Measurements from ENCODE around the gene TP53AIP1.

The TP53AIP1 gene

DNA sequence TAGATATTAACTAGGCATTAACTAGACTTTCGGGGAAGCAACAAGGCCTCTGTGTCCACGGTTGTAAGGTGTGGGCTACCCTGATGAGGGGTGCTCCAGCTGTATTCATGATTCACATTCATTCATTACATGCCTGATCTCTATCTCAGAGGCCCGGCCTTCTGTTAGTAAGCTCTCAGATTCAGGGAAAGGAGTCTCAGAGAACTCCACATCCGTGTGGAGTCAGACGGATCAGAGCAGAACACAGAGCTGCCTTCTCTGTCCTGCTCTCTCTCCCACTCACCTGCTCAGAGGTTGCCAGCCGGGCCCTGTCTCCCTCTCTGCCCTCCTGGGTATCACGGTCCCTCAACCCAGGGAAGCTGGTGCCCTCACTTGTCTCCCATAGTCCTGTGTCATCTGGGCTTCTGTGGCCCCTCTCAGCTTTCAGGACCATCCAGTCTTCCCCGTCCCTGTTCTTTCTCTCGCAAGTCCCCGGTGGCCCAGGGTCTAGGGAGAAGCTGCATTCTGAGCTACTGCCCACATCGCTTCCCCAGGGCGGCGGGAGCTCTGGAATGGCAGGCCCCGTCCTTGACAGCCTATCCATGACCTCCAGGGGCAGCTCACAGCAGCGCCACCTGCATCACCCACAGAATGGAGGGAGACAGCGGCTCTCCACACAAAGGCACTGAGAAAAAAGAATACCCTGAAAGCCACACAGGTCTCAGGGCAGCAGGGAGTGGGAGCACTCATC lies 4.3 kb downstream of the TP53AIP1 start:
- no peak overlapping the region for H3K4me3 Mint-ChIP-seq
- DNase-seq (no peak), ATAC-seq (no peak)
- H3K4me1 Mint-ChIP-seq: no peaks in the 10 kb centered on the region
- H3K36me3 Mint-ChIP-seq (ENCODE audit: low read depth): no peaks in the 10 kb centered on the region
- H3K27ac Mint-ChIP-seq: no peak overlapping the region
- H3K9me3 Mint-ChIP-seq: no peaks in the 10 kb centered on the region
- no peaks in the 10 kb centered on the region for H3K27me3 Mint-ChIP-seq

DNA sequence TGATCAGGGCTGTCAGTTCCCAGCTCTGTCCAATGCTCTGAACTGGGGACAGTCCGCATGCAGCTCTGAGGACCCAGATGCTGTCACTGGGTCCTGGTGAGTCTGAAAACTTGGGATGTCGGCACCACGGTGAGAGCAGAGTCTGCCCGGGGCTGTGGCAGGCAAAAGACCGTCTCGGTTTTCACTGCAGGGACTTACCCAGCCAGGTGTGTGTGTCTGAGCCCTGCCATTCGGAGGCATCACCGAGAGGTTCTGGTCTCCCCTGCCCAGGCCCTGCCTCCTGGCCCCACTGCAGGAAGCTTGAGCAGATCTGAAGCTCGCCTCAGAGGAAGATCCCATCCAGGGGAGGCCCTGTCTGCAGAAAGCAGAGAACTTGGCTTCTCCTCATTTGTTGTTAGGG lies 5.2 kb downstream of the TP53AIP1 start:
- ATAC-seq (no peak), DNase-seq (no peak)
- Mint-ChIP-seq H3K4me1 (no peaks in the 10 kb centered on the region), H3K9me3 (no peaks in the 10 kb centered on the region), H3K36me3 (ENCODE audit: low read depth) (no peaks in the 10 kb centered on the region), H3K4me3 (no peak overlapping the region), H3K27me3 (no peaks in the 10 kb centered on the region), H3K27ac (no peak overlapping the region)

DNA sequence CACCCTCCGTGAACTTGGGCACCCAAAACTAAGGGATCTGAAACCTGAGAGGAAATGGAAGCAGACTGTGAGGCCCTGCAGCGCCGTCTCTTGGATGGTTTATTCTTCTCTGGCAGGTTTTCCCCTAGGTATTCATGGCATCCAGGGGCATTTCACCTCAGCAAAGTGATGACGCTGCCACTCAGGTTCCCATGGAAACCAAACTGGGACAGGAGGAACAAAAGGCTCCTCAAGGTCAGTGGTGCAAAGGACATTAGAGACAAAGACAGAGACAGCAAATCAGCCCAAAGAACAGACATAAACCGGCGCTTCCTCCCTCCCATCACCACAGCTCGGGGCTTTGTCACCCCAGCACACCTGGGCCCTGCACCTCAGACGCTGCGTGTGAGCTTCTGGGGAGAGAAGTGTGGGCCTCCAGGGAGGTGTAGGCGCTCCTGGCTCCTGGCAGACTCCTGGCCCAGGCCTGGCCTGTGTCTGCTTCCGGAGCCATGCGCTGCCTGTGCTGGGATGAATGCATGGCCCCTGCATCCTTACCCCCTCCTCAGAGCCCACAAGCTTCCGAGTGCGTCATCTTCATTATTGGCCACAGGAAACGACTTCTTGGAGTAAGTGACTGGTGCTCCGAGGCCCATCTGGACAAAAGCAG lies 5.9 kb downstream of the TP53AIP1 start:
- DNase-seq (no peak), ATAC-seq (no peak)
- no peaks in the 10 kb centered on the region for H3K27me3 Mint-ChIP-seq
- H3K4me1 Mint-ChIP-seq: no peaks in the 10 kb centered on the region
- no peaks in the 10 kb centered on the region for H3K36me3 Mint-ChIP-seq (ENCODE audit: low read depth)
- no peak overlapping the region for H3K27ac Mint-ChIP-seq
- no peak overlapping the region for H3K4me3 Mint-ChIP-seq
- no peaks in the 10 kb centered on the region for H3K9me3 Mint-ChIP-seq

DNA sequence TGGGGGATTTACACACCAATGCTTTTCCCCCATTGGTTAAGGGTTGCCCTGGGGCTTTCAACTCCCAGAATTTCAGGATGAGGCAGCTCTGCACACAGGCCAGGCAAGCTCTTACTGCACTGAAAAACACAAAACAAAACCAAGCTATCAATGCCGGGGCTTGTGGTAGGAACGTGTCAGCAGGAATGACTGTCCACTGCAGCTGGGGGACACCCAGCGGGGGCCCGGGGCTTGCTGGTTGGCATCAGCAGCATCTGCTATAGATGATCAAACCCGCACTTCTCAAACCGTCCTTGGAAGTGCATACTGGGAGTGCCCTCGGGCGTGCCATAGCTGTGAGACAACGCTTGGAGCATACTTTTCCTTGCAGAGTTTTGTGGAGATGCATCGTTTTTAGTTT lies 7.7 kb downstream of the TP53AIP1 start:
- H3K27ac Mint-ChIP-seq: no peak overlapping the region
- ATAC-seq (no peak), DNase-seq (no peak)
- H3K4me1 Mint-ChIP-seq: no peaks in the 10 kb centered on the region
- H3K9me3 Mint-ChIP-seq: no peaks in the 10 kb centered on the region
- no peaks in the 10 kb centered on the region for H3K27me3 Mint-ChIP-seq
- H3K36me3 Mint-ChIP-seq (ENCODE audit: low read depth): no peaks in the 10 kb centered on the region
- no peak overlapping the region for H3K4me3 Mint-ChIP-seq

DNA sequence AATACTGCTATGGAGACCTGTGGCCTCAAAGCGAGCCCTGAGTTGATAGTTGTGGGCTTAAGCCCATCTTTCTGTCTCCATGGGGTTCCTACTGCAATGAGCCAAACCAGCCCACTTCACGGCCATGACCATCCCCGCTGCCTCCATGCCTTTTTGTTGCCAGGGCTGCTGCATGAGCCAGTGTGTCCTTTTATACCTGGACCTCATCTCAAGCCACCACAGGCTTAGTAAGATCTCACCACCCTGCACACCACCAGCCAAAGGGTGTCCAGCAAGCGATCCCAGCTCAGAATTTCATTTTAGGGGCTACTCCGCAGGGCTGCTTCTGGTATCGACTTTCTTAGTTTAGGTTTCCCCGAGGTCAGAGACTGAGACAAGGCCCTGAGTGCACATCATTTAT lies 8.3 kb downstream of the TP53AIP1 start:
- ATAC-seq: no peak
- Mint-ChIP-seq H3K4me1 (peaks cover 5% of the 10 kb centered on the region), H3K36me3 (ENCODE audit: low read depth) (no peaks in the 10 kb centered on the region), H3K27me3 (peaks cover 3% of the 10 kb centered on the region), H3K9me3 (no peaks in the 10 kb centered on the region), H3K27ac (no peak overlapping the region), H3K4me3 (no peak overlapping the region)
- DNase-seq: no peak

DNA sequence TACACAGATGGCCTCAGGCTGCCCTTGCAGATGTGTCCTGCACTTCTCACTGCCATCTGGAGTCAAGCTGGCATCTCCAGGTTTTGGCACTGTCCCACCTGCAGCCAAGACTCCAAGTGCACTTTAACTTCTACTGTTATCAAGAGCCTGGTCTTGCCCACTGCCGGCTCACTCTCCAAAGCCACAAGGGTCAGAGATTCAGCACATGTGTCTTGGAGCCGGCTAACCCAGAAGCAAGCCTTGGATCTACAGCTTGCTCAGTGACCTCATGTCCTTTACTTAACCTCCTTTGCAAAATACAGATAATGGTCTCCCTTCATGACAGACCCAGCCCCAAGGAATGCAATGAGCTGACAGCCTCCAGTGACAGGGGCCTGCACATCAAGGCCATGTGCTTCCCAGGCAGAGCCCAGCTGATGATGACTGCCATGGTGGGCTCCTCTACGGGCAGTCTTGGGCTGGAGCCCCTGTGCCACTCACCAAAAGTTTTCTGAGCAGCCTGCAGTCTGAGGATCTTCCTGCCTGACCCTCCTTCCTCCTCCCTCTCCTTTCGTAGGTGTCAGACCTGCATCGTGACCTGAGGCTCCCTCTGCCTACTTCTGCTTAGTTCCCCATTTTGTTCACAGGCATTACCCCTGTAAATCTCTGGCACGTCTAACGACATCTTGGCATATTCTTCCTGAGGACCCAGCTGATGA lies 9.0 kb downstream of the TP53AIP1 start:
- Mint-ChIP-seq H3K27ac (no peak overlapping the region), H3K4me3 (no peak overlapping the region), H3K9me3 (no peaks in the 10 kb centered on the region)

DNA sequence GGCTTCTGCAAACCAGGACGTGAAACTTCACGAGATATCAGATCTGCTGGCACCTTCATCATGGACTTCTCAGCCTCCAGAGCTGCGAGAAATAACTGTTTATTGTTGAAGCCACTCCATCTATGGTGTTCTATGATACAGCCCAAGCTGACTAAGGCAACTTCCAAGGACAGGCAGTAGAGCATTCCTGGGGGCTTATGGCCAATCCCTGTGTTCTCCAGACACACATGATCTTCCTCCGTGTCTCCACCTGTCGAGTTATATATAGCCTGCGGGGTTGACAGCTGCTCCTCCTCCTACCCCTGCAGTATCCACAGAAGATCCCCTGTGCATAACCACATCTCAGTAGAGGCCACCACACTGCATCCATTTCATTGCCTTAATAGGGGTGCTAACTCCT lies 11.0 kb downstream of the TP53AIP1 start:
- H3K36me3 Mint-ChIP-seq (ENCODE audit: low read depth): no peaks in the 10 kb centered on the region
- no peaks in the 10 kb centered on the region for H3K9me3 Mint-ChIP-seq
- H3K4me1 Mint-ChIP-seq: peaks cover 14% of the 10 kb centered on the region
- DNase-seq: no peak
- no peak overlapping the region for H3K27ac Mint-ChIP-seq
- peaks cover 4% of the 10 kb centered on the region for H3K27me3 Mint-ChIP-seq
- no peak for ATAC-seq
- H3K4me3 Mint-ChIP-seq: no peak overlapping the region

More for the DNA sequence above, 9.0 kb downstream of the TP53AIP1 start:
- ATAC-seq (no peak), DNase-seq (no peak)
- H3K36me3 Mint-ChIP-seq (ENCODE audit: low read depth): no peaks in the 10 kb centered on the region
- H3K4me1 Mint-ChIP-seq: peaks cover 9% of the 10 kb centered on the region
- H3K27me3 Mint-ChIP-seq: peaks cover 4% of the 10 kb centered on the region

DNA sequence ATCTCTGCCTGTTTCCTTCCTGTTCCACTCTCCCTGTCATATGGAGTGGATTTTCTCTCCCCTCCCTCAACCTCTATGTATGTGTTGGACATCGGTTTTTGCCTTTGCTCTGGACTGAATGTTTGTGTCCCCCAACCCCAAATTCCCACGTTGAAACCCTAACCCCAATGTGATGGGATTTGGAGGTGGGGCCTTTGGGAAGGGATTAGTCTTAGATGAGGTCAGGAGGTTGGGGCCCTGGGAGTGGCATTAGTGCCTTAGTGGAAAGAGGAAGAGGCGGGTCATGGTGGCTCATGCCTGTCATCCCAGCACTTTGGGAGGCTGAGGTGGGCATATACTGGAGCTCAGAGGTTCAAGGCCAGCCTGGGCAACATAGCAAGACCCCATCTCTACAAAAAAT lies 11.6 kb downstream of the TP53AIP1 start:
- Mint-ChIP-seq H3K4me3 (no peak overlapping the region), H3K36me3 (ENCODE audit: low read depth) (no peaks in the 10 kb centered on the region), H3K27ac (no peak overlapping the region), H3K27me3 (peaks cover 4% of the 10 kb centered on the region), H3K9me3 (no peaks in the 10 kb centered on the region), H3K4me1 (peaks cover 14% of the 10 kb centered on the region)
- DNase-seq (no peak), ATAC-seq (no peak)

DNA sequence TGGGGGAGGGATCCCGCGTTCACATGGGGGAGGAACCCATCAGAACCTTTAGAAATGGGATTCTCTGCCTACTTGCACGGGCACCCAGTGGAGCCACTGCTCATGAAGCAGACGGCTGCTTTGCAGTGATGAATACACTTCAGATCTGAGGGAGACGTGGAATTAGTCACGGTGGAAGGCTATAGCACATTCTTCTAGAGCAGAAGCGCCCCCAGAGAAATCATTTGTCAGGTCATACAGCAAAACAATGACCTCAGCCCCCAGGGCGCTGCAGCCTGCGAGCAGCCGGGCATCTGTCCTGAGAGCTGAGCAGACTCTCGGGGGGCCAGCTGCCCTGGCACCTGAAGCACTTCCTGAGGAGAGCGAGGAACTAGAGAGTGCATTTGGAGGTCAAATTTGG lies 12.7 kb downstream of the TP53AIP1 start:
- ATAC-seq: no peak
- Mint-ChIP-seq H3K27me3 (peaks cover 4% of the 10 kb centered on the region), H3K4me3 (no peak overlapping the region), H3K27ac (no peak overlapping the region), H3K9me3 (no peaks in the 10 kb centered on the region), H3K4me1 (peaks cover 14% of the 10 kb centered on the region), H3K36me3 (ENCODE audit: low read depth) (no peaks in the 10 kb centered on the region)
- no peak for DNase-seq

DNA sequence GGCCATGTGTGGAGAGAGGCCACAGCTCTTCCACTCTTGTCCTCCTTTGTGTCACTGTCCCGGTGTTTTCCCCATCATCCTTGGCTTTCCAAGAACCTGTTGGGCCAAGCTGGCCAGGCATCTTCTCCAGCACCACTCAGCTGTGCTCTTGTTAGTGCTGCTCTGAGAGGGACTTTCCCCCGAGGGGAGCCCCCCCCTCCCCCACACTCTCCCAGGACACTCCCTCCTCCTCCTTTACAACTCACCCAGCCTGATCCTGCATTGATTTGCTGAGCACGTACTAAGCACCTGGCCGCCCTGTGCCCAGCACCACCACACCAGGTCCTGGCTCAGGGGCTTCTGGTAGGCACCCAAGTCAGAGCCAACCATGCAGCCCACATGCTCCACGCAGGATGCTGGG lies 13.2 kb downstream of the TP53AIP1 start:
- H3K4me1 Mint-ChIP-seq: peaks cover 14% of the 10 kb centered on the region
- ATAC-seq (peak; percentile 65), DNase-seq (peak; percentile 15)
- no peaks in the 10 kb centered on the region for H3K36me3 Mint-ChIP-seq (ENCODE audit: low read depth)
- no peaks in the 10 kb centered on the region for H3K9me3 Mint-ChIP-seq
- no peak overlapping the region for H3K4me3 Mint-ChIP-seq
- no peak overlapping the region for H3K27ac Mint-ChIP-seq
- H3K27me3 Mint-ChIP-seq: peaks cover 4% of the 10 kb centered on the region

DNA sequence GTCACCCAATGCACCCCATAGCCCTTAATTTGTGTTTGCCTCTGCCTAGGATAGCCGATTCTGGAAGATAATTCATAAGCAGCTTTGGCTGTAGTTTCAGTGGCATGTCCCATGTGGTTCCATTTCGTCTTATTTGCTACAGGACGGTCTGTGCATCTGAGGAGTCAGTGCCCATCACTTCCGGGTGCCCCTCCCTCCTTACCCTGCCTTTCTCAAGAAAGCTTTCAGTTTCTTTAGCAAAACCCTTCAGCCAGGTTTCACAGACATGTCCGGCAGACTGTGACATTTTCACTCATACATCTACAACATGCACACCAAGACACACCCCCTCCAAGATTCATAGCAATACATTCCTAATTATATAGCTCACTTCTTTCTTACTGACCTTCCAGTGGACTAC lies 14.3 kb downstream of the TP53AIP1 start:
- no peak for DNase-seq
- Mint-ChIP-seq H3K27ac (no peak overlapping the region), H3K27me3 (peaks cover 4% of the 10 kb centered on the region), H3K9me3 (no peaks in the 10 kb centered on the region), H3K4me1 (peaks cover 14% of the 10 kb centered on the region), H3K36me3 (ENCODE audit: low read depth) (no peaks in the 10 kb centered on the region), H3K4me3 (no peak overlapping the region)
- ATAC-seq: no peak

DNA sequence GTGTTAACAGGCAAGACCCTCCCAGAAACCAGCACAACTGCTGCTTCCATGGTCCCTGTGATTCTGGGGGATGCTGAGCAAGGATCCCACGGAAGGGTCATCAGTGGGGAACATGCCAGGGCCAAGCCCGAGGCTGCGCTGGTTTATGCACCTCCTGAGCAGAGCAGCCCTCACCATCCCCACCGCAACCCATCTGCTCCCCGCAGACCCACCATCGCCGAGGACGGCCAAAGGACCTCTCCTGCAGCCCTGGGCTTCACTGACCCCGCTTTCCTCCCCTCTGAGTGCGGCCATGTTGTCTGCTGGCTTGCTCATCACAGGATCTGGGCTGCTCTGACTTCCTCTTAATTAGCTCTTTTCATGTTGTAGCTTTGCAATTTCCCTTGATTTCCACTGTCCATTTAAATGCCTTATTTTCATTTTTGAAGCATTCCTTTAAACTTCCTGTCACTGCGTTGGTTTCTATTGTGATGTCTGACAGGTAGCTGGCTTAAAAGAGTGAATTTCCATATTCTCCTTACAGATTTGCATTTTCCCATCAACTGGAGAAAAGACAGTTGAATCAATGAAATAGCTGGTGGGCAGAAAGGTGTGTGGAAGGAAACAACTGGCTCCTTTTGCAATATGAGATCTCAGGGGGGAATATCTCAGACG lies 14.9 kb downstream of the TP53AIP1 start:
- peaks cover 14% of the 10 kb centered on the region for H3K4me1 Mint-ChIP-seq
- no peak overlapping the region for H3K4me3 Mint-ChIP-seq
- H3K9me3 Mint-ChIP-seq: no peaks in the 10 kb centered on the region
- H3K27me3 Mint-ChIP-seq: peaks cover 4% of the 10 kb centered on the region
- DNase-seq (no peak), ATAC-seq (no peak)
- H3K36me3 Mint-ChIP-seq (ENCODE audit: low read depth): no peaks in the 10 kb centered on the region
- no peak overlapping the region for H3K27ac Mint-ChIP-seq

DNA sequence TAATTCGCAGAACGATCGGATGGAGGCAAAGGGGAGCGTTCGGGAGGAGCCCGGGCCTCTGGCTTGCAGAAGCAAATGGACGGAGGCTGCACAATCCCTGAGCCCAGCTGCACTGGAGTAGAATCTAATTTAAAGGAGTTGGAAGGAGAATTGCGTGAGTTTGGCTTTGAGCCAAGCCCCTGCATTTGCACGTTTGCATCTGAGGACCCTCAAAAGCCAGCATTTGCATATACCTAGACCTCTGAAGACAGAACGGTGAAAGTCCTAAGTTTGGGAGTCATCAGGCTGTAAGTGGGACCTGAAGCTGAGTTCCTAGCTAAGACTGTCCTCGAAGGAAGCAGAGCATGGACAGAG lies 15.6 kb downstream of the TP53AIP1 start:
- no peak overlapping the region for H3K27ac Mint-ChIP-seq
- no peak overlapping the region for H3K4me3 Mint-ChIP-seq
- H3K9me3 Mint-ChIP-seq: no peaks in the 10 kb centered on the region
- ATAC-seq (no peak), DNase-seq (no peak)
- no peaks in the 10 kb centered on the region for H3K36me3 Mint-ChIP-seq (ENCODE audit: low read depth)
- H3K4me1 Mint-ChIP-seq: peaks cover 14% of the 10 kb centered on the region
- H3K27me3 Mint-ChIP-seq: peaks cover 4% of the 10 kb centered on the region

DNA sequence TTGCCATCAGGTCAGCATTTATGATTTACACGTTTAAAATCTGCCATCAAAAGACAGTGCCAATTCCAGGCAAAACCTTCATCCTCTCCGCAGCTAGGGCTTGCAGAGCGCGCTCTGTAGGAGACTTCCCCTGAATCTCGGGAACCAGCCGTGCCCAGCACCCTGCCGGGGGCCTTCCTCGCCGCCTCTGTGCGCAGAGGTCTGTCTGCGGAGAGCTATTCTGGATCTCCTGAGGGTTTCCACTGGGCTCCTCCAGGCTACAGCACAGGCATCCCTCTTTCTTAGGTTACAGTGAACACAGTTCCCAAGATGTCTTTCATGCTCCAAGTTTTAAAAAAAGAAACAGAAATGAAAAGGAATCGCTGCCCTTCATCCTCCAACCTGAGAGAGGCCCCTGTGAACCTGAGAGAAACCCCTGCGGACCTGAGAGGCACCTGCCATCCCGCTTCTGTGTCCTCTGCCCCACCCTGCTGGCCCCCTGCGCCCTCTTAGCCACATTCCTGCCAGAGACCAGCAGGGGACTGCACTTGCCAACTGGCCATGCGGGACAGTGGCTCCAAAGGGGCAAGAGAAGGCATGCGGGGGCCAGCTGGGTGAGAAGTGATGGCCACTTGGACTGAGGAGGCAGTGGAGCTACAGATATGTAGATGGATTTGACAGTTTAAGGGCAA lies 16.1 kb downstream of the TP53AIP1 start:
- H3K9me3 Mint-ChIP-seq: no peaks in the 10 kb centered on the region
- H3K4me1 Mint-ChIP-seq: peaks cover 17% of the 10 kb centered on the region
- DNase-seq (no peak), ATAC-seq (no peak)
- no peak overlapping the region for H3K4me3 Mint-ChIP-seq
- no peaks in the 10 kb centered on the region for H3K36me3 Mint-ChIP-seq (ENCODE audit: low read depth)
- H3K27ac Mint-ChIP-seq: no peak overlapping the region
- H3K27me3 Mint-ChIP-seq: peaks cover 4% of the 10 kb centered on the region

All from activated naive CD8-positive, alpha-beta T cell treated with anti-CD3 and anti-CD28 coated beads, Interleukin-2, amount 50 U/mL, for 24 hours (primary cell).